Keratinocyte (primary cell): ENCODE measurements around the gene MMEL1.

Experiments
- EZH2 ChIP-seq: IDR thresholded peaks from one replicate; pipeline ENCODE4 v1.6.1; 2012; ENCODE audit warnings: inconsistent platforms, mild to moderate bottlenecking, low read length, moderate library complexity
- TF ChIP-seq, protein P1 (sequence below), 3 experiments: IDR thresholded peaks in 1 of 3; conservative IDR thresholded peaks in 1 of 3; optimal IDR thresholded peaks in 1 of 3; 2 replicates in 2 of 3; 3 replicates in 1 of 3; pipeline versions ENCODE3 to v1.5.1; 2011; ENCODE audit warnings: low read length in 3 of 3, mild to moderate bottlenecking in 3 of 3, moderate library complexity in 2 of 3, control low read depth in 1 of 3, inconsistent platforms in 1 of 3; ENCODE audit not compliant: insufficient read depth in 2 of 3; ENCODE audit errors: extremely low read depth in 1 of 3

DNA sequence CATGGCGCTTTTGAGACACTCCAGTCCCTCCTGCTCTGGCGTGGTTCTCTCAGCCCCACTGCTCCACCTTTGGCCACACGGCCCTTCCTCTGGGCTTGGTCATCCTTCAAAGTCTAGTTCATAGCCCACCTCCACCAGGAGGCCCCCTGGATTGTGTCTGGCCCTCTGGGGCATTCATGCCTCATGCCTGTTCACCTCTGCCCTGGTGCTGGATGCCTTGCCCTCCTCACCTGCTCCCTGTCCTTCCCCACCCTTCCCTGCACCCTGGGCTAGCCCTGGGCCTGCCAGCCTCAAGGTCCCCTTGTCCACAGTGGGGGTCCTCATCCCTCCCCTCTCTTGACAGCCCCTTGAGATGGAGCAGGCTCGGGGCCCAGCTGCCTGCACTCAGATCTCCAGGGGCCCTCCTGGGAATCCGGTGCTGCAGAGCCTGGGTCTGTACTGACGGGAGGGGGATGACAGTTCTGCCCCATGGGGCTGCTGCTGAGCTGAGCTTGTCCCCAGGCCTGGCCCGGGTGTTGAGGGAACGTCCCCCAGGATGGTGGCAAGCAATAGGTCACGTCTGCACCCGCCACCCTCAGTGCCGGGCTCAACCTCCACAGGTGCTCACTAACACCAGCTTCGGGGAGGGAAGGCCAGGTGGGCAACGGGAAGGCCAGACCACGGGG is 27.8 kb downstream of the MMEL1 start:
- TF ChIP-seq, protein P1, sequence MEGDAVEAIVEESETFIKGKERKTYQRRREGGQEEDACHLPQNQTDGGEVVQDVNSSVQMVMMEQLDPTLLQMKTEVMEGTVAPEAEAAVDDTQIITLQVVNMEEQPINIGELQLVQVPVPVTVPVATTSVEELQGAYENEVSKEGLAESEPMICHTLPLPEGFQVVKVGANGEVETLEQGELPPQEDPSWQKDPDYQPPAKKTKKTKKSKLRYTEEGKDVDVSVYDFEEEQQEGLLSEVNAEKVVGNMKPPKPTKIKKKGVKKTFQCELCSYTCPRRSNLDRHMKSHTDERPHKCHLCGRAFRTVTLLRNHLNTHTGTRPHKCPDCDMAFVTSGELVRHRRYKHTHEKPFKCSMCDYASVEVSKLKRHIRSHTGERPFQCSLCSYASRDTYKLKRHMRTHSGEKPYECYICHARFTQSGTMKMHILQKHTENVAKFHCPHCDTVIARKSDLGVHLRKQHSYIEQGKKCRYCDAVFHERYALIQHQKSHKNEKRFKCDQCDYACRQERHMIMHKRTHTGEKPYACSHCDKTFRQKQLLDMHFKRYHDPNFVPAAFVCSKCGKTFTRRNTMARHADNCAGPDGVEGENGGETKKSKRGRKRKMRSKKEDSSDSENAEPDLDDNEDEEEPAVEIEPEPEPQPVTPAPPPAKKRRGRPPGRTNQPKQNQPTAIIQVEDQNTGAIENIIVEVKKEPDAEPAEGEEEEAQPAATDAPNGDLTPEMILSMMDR (optimal IDR thresholded peaks at IDR 0.05 in 1 of 3, IDR thresholded peaks at IDR 0.05 in 1 of 3, conservative IDR thresholded peaks at IDR 0.05 in 1 of 3; ENCODE audit: extremely low read depth in 1 of 3, insufficient read depth in 2 of 3, low read length in 3 of 3), result no peak
- no peak for TF ChIP-seq EZH2
